Liver (tissue), 9 donors: ENCODE data around the gene ASPSCR1. TPM values are rescaled to one million over a fixed set of nuclear protein-coding genes. Genes with fewer than 3 reads are reported as not detected.

Experiments used
- DNase-seq: peaks from one replicate; pipeline ENCODE4 v3.0.0-alpha.2; 2017; ENCODE audit warnings: low spot score
- H3K27ac ChIP-seq, 2 donors: one replicate each; pipeline ENCODE4 v1.7.0; 2013; ENCODE audit warnings: inconsistent platforms in 2 of 2, low read length in 2 of 2, control low read depth in 1 of 2, low read depth in 1 of 2, mild to moderate bottlenecking in 1 of 2
- H3K27me3 ChIP-seq, 4 donors: one replicate each; pipeline versions ENCODE4 v1.6.1 to v1.7.0; 2013; ENCODE audit warnings: low read length in 3 of 4, inconsistent platforms in 1 of 4, mild to moderate bottlenecking in 1 of 4, moderate library complexity in 1 of 4; ENCODE audit not compliant: control insufficient read depth in 4 of 4, insufficient read depth in 4 of 4
- H3K36me3 ChIP-seq, 4 donors: one replicate each; pipeline versions ENCODE4 v1.6.1 to v1.7.0; 2013; ENCODE audit warnings: low read length in 3 of 4, mild to moderate bottlenecking in 3 of 4, low read depth in 1 of 4, moderate library complexity in 1 of 4; ENCODE audit not compliant: control insufficient read depth in 4 of 4, insufficient read depth in 3 of 4
- H3K4me1 ChIP-seq, 4 donors: one replicate each; pipeline versions ENCODE4 v1.6.1 to v1.7.0; 2013; ENCODE audit warnings: low read length in 3 of 4, mild to moderate bottlenecking in 3 of 4, moderate library complexity in 1 of 4; ENCODE audit not compliant: control insufficient read depth in 4 of 4, insufficient read depth in 4 of 4
- H3K4me3 ChIP-seq, 3 donors: one replicate each; pipeline versions ENCODE4 v1.6.1 to v1.7.0; 2013; ENCODE audit warnings: low read length in 3 of 3, control low read depth in 1 of 3, low read depth in 1 of 3, mild to moderate bottlenecking in 1 of 3
- H3K9ac ChIP-seq, 2 donors: one replicate each; pipeline ENCODE4 v1.7.0; 2013; ENCODE audit warnings: low read length in 2 of 2, mild to moderate bottlenecking in 2 of 2, moderate library complexity in 2 of 2, control low read depth in 1 of 2, low read depth in 1 of 2
- H3K9me3 ChIP-seq, 4 donors: one replicate each; pipeline versions ENCODE4 v1.6.1 to v1.7.0; 2013; ENCODE audit warnings: low read length in 3 of 4; ENCODE audit not compliant: control insufficient read depth in 4 of 4
- ATF3 ChIP-seq: IDR thresholded peaks from 2 replicates; pipeline ENCODE4 v1.6.1; 2016; ENCODE audit warnings: antibody characterized with exemption
- EGR1 ChIP-seq, 2 donors: IDR thresholded peaks; 2 replicates each; pipeline ENCODE4 v1.6.1; 2016 to 2018; ENCODE audit warnings: antibody characterized with exemption in 2 of 2, low read depth in 2 of 2
- GABPA ChIP-seq, 2 donors: IDR thresholded peaks in 1 of 2; conservative IDR thresholded peaks in 1 of 2; 2 replicates each; pipeline ENCODE4 v1.6.1; 2016; ENCODE audit warnings: antibody characterized with exemption in 2 of 2, mild to moderate bottlenecking in 1 of 2, moderate library complexity in 1 of 2
- HNF4A ChIP-seq, 2 donors: conservative IDR thresholded peaks; 2 replicates each; pipeline ENCODE4 v1.6.1; 2016; ENCODE audit warnings: antibody characterized with exemption in 2 of 2, mild to moderate bottlenecking in 2 of 2
- HNF4G ChIP-seq: IDR thresholded peaks from 2 replicates; pipeline ENCODE4 v1.6.1; 2016; ENCODE audit warnings: antibody characterized with exemption
- JUND ChIP-seq, 2 donors: IDR thresholded peaks; 2 replicates each; pipeline ENCODE4 v1.6.1; 2016; ENCODE audit warnings: antibody characterized with exemption in 2 of 2
- NR2F2 ChIP-seq: IDR thresholded peaks from 2 replicates; pipeline ENCODE4 v1.6.1; 2016; ENCODE audit warnings: antibody characterized with exemption
- RAD21 ChIP-seq, 2 donors: IDR thresholded peaks; 2 replicates each; pipeline ENCODE4 v1.6.1; 2016; ENCODE audit warnings: antibody characterized with exemption in 2 of 2, mild to moderate bottlenecking in 2 of 2
- RXRA ChIP-seq, 2 donors: IDR thresholded peaks; 2 replicates each; pipeline ENCODE4 v1.6.1; 2017 to 2018; ENCODE audit warnings: antibody characterized with exemption in 2 of 2, mild to moderate bottlenecking in 1 of 2
- TAF1 ChIP-seq: conservative IDR thresholded peaks from 2 replicates; pipeline ENCODE4 v1.6.1; 2016; ENCODE audit warnings: antibody characterized with exemption, mild to moderate bottlenecking
- YY1 ChIP-seq: IDR thresholded peaks from 2 replicates; pipeline ENCODE4 v1.6.1; 2016; ENCODE audit warnings: antibody characterized with exemption, mild to moderate bottlenecking
- ZBTB33 ChIP-seq: IDR thresholded peaks from 2 replicates; pipeline ENCODE4 v1.6.1; 2016; ENCODE audit warnings: antibody characterized with exemption
- WGBS: extraction: QIAGEN DNeasy Blood & Tissue Kit; methylation state at CpG from one replicate; pipeline ENCODE4 v1.1.7; 2013; 5-methylcytosine and 5-hydroxymethylcytosine counted together
- polyA plus RNA-seq, 2 donors: library from polyadenylated mRNA; stranded (reverse) in 1 of 2; unstranded in 1 of 2; fragments of 200-250 nt in 1 of 2; fragments of >200 nt in 1 of 2; fragmentation: Nextera tagmentation in 1 of 2; extraction: Ambion mirVana in 1 of 2; gene quantifications; one replicate each; pipeline versions ENCODE4 v1.2.1 to v1.2.3, GENCODE V29; 2013 to 2015
- total RNA-seq, 2 donors: library from RNA; depleted of rRNA; stranded (reverse); fragments of >200 nt; gene quantifications; one replicate each; pipeline ENCODE4 v1.2.3, GENCODE V29; 2014
- donor health status: healthy.
- donor health status: healthy.
- donor health status: healthy.
- donor health status: healthy.
- donor health status: healthy.

The ASPSCR1 gene
- total and polyA plus RNA-seq, 4 donors: 17.8 to 26.2 (median 20.4) TPM

GRCh38 chr17:82049106-82049505 is 71.7 kb downstream of the ASPSCR1 start (continued):
- no peak for TF ChIP-seq ZBTB33
- TF ChIP-seq GABPA (IDR thresholded peaks at IDR 0.05 in 1 of 2, conservative IDR thresholded peaks at IDR 0.05 in 1 of 2): no peak
- TF ChIP-seq NR2F2: no peak
- TF ChIP-seq EGR1 (IDR thresholded peaks at IDR 0.05; ENCODE audit: low read depth in 2 of 2): no peak
- TF ChIP-seq RAD21 (IDR thresholded peaks at IDR 0.05): no peak
- TF ChIP-seq TAF1: no peak
- TF ChIP-seq HNF4A (conservative IDR thresholded peaks at IDR 0.05): no peak
- TF ChIP-seq JUND (IDR thresholded peaks at IDR 0.05): no peak
- no peak for TF ChIP-seq RXRA (IDR thresholded peaks at IDR 0.05)

- no peaks in the 10 kb centered on the region for H3K9me3 ChIP-seq
- H3K4me3 ChIP-seq: no peak overlapping the region
- peak overlapping the region; percentile 12 for H3K27ac ChIP-seq
- WGBS: 97% methylated on average over 16 of the region's 16 CpGs
- DNase-seq: no peak
- H3K9ac ChIP-seq: no peak overlapping the region
- peaks cover 4 to 8% (median 4%) of the 10 kb centered on the region in 4 donors for H3K36me3 ChIP-seq
- TF ChIP-seq JUND (IDR thresholded peaks at IDR 0.05) (no peak), NR2F2 (no peak), ZBTB33 (no peak), RXRA (IDR thresholded peaks at IDR 0.05) (no peak)
- peaks cover 23 to 73% (median 59%) of the 10 kb centered on the region in 4 donors for H3K4me1 ChIP-seq
- H3K27me3 ChIP-seq: no peaks in the 10 kb centered on the region
These were observed 72.1 kb downstream of the ASPSCR1 start for GRCh38 chr17:82049521-82049971.

- H3K36me3 ChIP-seq: peaks cover 4 to 11% (median 6%) of the 10 kb centered on the region in 4 donors
- DNase-seq: no peak
- H3K4me3 ChIP-seq: peak overlapping the region in 2 of 3 donors; percentile 58 to 94
- H3K9ac ChIP-seq: no peak overlapping the region
- H3K4me1 ChIP-seq: peaks cover 23 to 73% (median 59%) of the 10 kb centered on the region in 4 donors
- TF ChIP-seq JUND (IDR thresholded peaks at IDR 0.05) (no peak), ATF3 (no peak), YY1 (no peak), HNF4A (conservative IDR thresholded peaks at IDR 0.05) (no peak), HNF4G (no peak)
- no peaks in the 10 kb centered on the region for H3K9me3 ChIP-seq
- no peak overlapping the region for H3K27ac ChIP-seq
- H3K27me3 ChIP-seq: no peaks in the 10 kb centered on the region
- 86% methylated on average over 28 of the region's 28 CpGs for WGBS
These were observed 72.8 kb downstream of the ASPSCR1 start for GRCh38 chr17:82050152-82050760.
